Stimulated activated CD8-positive, alpha-beta memory T cell treated with anti-CD3 and anti-CD28 coated beads, Interleukin-4, amount 100 ng/mL, for 48 hours (primary cell): Measurements from ENCODE around the gene CKM.
"Not testable (repeated sequence)": the region's sequence is repeated elsewhere in the genome, so short reads cannot be mapped to it uniquely, and the experiment has no call there.

Experiments used
- DNase-seq: peaks from one replicate; pipeline ENCODE4 v3.0.0-alpha.2; 2020

CKM gene

DNA sequence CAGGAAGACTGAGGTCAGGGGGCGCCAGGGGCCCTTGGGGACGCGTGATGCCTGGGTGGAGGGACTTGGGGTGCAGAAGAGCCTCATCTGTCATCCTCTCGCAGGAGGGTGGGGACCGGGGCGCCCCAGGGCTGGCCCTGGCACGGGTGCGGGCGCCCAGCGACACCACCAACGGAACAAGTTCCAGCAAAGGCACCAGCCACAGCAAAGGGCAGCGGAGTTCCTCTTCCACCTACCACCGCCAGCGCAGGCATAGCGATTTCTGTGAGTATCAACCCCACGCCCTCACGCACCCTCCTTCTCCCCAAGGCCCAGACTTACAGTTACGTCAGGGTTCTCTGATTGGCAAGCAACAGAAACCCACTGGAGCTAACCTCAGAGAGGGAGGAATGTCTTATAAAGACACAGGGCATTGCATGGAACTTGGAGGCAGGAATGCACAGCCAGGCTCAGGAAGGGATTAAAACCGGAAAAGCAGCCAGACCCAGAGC lies 42.2 kb downstream of the CKM start:
- no peak for DNase-seq

DNA sequence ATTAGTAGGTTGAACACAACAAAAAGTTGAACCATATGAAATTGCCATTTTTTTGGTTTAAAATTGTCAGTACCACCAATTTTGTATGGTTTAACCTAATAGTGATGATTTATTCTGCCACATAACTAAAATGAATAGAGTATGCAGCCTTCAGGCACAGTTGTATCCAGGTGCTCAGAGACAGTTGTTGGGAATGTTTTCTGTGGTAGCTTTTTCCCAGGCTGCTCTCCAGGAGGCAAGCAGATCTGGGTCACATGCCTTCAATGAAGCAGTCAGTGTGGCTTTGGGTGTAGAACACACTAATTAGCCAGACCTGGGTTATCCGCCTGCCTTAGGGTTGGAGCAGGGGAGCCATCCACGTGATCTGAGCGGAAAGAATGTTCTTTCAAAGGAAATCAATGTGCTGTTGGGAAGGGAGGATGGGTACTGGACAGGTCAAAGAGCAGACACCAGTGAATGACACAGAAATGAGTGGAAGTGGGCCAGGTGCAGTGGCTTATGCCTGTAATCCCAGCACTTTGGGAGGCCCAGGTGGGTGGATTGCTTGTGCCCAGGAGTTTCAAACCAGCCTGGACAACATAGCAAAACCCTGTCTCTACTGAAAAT lies 43.0 kb downstream of the CKM start:
- no peak for DNase-seq

DNA sequence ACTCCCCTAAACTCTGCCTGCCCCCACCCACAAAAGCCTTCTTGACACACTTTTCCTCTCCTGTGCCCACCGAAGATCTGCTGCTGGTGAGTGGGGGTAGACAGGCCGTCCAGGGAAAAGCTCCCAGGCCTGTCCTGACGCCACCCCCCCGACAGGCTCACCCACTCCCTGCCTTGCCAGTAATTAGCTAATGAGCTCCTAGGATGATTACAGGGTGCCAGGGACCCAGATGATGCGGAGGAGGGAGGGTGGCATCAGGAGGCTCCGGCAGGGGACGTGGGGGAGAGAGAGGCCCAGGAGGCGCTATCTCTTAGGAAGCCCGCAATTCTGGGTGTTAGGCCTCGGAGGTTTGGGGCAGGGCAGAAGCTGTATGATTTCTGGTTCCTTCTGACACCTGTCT lies 44.6 kb downstream of the CKM start:
- DNase-seq = no peak

DNA sequence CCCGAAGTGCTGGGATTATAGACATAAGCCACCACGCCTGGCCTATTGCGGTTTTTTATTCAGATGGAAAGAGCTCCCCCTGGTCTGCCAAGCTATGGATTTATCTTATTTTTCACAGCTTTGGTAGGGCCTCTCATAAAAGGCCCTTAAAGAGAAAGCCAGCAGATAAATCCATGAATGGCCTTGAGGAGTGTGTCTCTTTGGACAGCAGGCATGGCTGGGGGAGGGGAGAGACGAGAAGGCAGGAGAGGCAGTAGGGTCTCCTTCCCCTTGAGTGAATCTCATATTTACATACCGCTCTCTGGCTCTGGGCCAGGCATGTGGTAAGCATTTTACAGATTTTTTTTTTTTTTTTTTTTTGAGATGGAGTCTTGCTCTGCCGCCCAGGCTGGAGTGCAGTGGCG lies 46.4 kb downstream of the CKM start:
- no peak for DNase-seq

DNA sequence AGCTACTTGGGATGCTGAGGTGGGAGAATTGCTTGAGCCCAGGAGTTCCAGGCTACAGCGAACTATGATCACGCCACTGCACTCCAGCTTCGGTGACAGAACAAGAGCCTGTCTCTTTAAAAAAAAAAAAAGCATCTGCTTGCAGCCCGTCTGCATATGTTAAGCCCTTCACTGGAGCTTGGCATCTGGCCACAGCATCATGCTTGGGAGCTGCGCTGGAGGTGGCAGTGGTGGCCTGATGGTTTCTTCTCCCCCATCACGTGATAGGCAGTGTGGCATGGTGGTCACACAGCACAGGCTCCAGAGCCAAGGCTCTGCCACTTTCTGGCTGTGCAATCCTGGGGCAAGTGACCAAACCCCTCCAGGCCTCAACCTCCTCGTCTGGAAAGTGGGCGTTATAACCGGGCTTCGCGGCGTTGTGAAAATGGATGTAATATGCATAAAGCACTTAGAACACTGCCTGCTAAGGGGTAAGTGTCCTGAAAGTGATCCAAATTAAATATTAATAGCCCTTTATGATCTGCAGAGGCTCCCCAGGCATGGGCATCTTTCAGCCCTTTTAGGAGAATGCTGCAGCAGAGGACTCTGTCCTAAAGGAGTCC lies 47.2 kb downstream of the CKM start:
- no peak for DNase-seq

DNA sequence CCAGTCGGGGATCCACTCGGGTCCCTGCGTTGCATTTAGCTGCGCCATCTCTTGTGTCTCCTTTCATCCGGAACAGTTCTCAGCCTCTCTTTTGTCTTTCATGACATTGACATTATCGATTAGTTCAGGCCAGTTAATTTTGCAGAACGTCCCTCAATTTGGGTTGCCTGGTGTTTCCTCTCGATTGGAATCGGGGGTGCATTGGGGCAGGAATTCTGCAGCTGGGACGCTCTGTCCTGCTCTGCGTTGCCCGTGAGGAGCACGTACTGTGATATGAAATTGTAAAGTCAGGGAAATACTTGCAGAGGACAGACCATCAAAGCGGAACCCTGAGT lies 49.2 kb downstream of the CKM start:
- no peak for DNase-seq

DNA sequence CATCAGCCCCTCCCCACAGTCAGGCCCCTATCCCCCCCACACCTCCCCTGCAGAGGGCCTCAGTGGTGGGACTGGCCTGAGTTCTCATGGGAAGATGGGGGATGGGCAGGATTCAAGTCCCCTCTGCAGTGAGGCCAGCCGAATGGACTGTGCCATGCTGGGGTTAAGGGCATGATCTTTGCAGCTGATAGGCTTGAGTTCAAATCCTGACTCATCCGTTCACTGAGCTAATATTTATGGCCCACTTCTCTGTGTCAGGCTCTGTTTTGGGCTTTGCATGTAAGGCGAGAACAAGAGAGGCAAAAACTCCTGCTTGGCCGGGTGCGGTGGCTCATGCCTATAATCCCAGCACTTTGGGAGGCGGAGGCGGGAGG lies 51.0 kb downstream of the CKM start:
- DNase-seq = no peak

DNA sequence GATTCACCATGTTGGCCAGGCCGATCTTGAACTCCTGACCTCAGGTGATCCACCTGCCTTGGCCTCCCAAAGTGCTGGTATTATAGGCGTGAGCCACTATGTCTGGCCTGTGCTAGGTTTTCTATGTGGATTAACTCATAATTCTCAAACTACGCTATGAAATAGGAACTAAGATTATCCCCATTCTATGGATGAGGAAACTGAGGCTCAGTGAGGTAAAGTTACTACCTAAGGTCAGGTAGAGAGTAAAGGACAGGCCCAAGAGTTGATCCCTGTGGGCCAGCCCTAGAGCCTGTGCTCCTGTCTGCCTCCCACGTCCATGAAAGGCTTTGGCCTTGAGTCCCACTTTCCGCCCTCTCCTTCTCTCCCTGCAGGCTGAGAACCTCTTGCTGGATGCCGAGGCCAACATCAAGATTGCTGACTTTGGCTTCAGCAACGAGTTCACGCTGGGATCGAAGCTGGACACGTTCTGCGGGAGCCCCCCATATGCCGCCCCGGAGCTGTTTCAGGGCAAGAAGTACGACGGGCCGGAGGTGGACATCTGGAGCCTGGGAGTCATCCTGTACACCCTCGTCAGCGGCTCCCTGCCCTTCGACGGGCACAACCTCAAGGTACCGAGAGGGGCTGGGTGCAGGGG lies 51.5 kb downstream of the CKM start:
- DNase-seq = no peak

DNA sequence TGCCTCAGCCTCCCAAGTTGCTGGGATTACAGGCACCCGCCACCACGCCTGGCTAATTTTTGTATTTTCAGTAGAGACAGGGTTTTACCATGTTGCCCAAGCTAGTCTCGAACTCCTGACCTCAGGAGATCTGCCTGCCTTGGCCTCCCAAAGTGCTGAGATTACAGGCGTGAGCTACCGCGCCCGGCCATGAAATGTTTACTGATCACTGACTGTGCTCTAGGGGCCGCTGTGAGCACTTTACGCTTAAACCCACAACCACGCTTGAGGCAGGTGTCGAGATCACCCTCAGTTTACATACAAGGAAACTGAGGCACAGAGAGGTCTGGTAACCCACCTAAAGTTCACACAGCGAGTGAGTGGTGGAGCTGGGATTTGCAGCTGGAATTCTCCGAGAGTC lies 52.7 kb downstream of the CKM start:
- DNase-seq = not testable (repeated sequence)

DNA sequence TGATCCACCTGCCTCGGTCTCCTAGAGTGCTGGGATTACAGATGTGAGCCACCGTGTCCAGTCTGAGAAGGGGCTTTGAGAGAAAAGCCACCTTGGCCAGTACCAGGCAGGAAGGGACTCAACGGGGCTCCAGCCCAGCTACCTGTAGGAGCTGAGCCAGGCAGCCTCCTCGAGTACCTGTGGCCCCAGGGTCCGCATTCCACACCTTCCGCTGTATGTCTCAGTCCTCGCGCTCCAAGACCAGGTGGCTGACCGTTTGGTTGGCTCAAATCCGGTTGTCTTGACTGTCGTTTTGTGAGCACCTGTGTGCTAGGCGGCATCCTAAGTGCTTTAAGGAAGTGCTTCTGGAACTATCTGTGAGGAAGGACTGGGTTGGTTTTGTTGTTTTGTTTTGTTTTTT lies 55.4 kb downstream of the CKM start:
- no peak for DNase-seq

DNA sequence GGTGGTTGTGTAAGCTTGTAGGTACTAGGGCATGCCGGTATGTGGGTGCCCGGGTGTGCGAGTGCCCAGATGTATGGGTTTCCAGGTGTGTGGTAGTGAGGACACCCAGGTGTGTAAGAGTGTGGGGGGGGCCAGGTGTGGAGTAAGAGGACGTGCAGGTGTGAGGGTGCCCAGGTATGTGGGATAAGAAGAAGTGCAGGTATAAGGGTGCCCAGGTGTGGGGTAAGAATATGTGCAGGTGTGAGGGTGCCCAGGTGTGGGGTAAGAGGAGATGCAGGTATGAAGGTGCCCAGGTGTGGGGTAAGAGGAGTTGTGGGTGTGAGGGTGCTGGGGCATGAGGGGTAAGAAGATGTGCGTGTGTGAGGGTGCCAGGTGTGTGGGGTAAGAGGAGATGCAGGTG lies 57.3 kb downstream of the CKM start:
- DNase-seq = no peak

DNA sequence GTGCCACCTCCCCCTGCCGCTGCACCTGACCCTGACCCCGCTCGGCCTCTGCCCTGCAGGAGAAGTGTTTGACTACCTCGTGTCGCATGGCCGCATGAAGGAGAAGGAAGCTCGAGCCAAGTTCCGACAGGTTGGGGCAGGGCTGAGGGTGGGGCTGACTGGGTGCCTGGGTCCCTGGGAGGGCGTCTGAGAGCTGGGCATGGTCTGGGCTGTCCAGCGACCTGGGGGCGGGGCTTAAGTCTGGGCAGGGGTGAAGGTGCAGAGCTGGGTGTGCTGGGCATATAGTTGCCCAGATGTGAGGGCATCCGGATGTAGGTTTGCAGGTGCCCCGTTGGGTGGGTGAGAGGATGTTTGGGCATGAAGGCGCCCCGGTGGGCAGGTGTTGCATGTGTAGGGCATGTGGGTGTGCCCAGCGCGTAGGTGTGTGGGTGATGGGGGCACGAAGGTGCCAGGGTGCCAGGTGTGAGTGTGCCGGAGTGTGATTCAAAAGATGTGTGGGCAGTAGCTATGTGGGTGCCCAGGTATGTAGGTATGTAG lies 57.8 kb downstream of the CKM start:
- no peak for DNase-seq

DNA sequence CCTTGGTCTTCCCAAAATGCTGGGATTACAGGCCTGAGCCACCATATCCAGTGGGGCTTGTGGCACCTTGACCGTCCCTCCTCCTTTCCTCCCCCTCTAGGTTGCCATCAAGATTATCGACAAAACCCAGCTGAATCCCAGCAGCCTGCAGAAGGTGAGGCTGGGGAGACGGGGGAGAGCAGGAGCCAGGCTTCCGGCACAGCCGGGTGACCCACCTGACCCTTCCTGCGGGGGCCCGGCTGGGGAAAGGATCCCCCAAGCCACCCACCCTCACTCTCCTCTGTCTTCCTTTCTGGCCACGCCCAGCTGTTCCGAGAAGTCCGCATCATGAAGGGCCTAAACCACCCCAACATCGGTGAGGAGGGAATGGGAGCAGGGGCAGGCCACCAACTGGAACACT lies 59.7 kb downstream of the CKM start:
- DNase-seq = no peak

DNA sequence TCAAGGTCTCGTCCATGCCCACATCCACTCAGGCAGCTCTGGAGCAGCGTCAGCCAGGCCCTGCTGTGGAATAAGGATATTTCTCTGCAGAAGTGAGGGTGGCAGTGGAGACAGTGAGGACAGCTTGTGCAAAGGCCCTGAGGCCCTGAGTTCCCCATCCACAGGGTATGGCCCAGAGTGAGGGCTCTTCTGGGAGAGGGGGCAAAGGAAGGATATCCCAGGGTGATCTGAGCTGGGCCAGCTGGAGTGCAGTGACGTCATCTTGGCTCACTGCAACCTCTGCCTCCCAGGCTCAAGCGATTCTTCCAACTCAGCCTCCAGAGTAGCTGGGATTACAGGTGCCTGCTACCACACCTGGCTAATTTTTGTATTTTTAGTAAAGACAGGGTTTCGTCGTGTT lies 60.1 kb downstream of the CKM start:
- no peak for DNase-seq

DNA sequence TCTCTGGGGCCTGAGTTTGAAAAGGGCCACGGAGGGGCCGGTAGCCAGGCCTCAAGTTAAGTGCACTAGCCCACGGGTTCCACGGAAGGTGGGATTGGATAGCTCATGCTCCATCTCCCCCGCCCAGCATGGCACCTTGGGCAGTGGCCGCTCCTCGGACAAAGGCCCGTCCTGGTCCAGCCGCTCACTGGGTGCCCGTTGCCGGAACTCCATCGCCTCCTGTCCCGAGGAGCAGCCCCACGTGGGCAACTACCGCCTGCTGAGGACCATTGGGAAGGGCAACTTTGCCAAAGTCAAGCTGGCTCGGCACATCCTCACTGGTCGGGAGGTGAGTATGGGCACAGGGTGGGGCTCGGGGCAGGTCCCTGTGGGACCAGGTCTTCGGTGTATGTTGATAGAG lies 63.8 kb downstream of the CKM start:
- no peak for DNase-seq

DNA sequence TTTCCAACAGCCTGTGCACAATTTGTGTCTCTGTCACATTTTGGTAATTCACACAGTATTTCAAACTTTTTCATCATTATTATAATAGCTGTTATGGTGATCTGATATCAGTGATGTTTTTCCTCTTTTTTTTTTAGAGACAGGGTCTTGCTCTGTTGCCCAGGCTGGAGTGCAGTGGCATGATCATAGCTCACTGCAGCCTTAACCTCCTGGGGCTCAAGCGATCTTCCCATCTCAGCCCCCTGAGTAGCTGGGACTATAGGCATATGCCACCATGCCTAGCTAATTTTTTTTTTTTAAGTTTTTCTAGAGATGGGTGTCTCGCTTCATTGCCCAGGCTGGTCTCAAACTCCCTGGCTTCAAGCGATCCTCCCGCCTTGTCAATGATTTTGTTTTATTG lies 65.8 kb downstream of the CKM start:
- DNase-seq = no peak
